Transverse colon (tissue), 4 donors: ENCODE data around the gene LMNA.

Experiments used
- EP300 ChIP-seq: sonication (generic); formaldehyde crosslinking; IDR thresholded peaks from one replicate; pipeline ENCODE4 v1.6.1; 2017; ENCODE audit warnings: antibody characterized with exemption, low read depth
- POLR2A ChIP-seq: fragments of 450-650 bp; IDR thresholded peaks from one replicate; pipeline ENCODE4 v1.6.1; 2016; ENCODE audit warnings: antibody characterized with exemption, mild to moderate bottlenecking, moderate library complexity
- POLR2AphosphoS5 ChIP-seq, 3 donors: sonication (generic); formaldehyde crosslinking; IDR thresholded peaks; one replicate each; pipeline ENCODE4 v1.6.1; 2016; ENCODE audit warnings: antibody characterized with exemption in 3 of 3
- TF ChIP-seq, protein P1 (sequence below), 5 experiments: fragments of 200-600 bp in 3 of 5; fragments of 450-650 bp in 2 of 5; sonication (generic) in 3 of 5; IDR thresholded peaks; 1 replicate in 2 of 5; 2 replicates in 3 of 5; pipeline ENCODE4 v1.5.1; 2016 to 2017; ENCODE audit warnings: antibody characterized with exemption in 5 of 5, inconsistent platforms in 3 of 5, mild to moderate bottlenecking in 2 of 5, moderate library complexity in 1 of 5

- TF ChIP-seq, protein P1, sequence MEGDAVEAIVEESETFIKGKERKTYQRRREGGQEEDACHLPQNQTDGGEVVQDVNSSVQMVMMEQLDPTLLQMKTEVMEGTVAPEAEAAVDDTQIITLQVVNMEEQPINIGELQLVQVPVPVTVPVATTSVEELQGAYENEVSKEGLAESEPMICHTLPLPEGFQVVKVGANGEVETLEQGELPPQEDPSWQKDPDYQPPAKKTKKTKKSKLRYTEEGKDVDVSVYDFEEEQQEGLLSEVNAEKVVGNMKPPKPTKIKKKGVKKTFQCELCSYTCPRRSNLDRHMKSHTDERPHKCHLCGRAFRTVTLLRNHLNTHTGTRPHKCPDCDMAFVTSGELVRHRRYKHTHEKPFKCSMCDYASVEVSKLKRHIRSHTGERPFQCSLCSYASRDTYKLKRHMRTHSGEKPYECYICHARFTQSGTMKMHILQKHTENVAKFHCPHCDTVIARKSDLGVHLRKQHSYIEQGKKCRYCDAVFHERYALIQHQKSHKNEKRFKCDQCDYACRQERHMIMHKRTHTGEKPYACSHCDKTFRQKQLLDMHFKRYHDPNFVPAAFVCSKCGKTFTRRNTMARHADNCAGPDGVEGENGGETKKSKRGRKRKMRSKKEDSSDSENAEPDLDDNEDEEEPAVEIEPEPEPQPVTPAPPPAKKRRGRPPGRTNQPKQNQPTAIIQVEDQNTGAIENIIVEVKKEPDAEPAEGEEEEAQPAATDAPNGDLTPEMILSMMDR (IDR thresholded peaks at IDR 0.05), result no peak
- no peak for TF ChIP-seq EP300
- TF ChIP-seq POLR2AphosphoS5 (IDR thresholded peaks at IDR 0.05), result no peak
- no peak for TF ChIP-seq POLR2A
These were observed 36.7 kb downstream of the LMNA start for GRCh38 chr1:156151093-156151688.
